B cell (primary cell): ENCODE data around the gene FAM168B. TPM values are rescaled to one million over a fixed set of nuclear protein-coding genes. Genes with fewer than 3 reads are reported as not detected.

Source experiments
- ATAC-seq: fragments of 200-7000 bp; cut with Tn5 transposase; one replicate; pipeline ENCODE4 v1.10.0; 2021; ENCODE audit warnings: low read depth, mild to moderate bottlenecking, moderate number of reproducible peaks, moderate library complexity
- CTCF ChIA-PET: fragments of 350-600 bp; sonication (Branson Sonifier 250); formaldehyde crosslinking; loops from one replicate; lab custom pipeline; 2021; ENCODE audit warnings: antibody characterized with exemption, inconsistent platforms; lab: Charles Lee
- POLR2A ChIA-PET: fragments of 350-600 bp; sonication (Branson Sonifier 250); formaldehyde crosslinking; loops from one replicate; lab custom pipeline; 2021; ENCODE audit warnings: antibody characterized with exemption; lab: Charles Lee
- DNase-seq: peaks from one replicate; pipeline ENCODE4 v3.0.0; 2013
- H2AFZ ChIP-seq: 2 replicates; pipeline ENCODE4 v1.6.1; 2012; ENCODE audit warnings: mild to moderate bottlenecking, low read depth, low read length; ENCODE audit not compliant: insufficient read depth, poor library complexity, severe bottlenecking
- H3K27ac ChIP-seq, 2 donors: 1 replicate in 1 of 2; 2 replicates in 1 of 2; pipeline ENCODE4 v1.5.1; 2012 to 2013; ENCODE audit warnings: low read length in 2 of 2, mild to moderate bottlenecking in 2 of 2, moderate library complexity in 1 of 2
- H3K27me3 ChIP-seq, 4 experiments: fragments of 200-600 bp in 1 of 4; sonication (generic) in 1 of 4; replicated peaks in 1 of 4; 1 replicate in 2 of 4; 2 replicates in 2 of 4; pipeline versions ENCODE4 v1.6.1 to v1.7.0; 2013 to 2016; ENCODE audit warnings: low read length in 3 of 4, mild to moderate bottlenecking in 2 of 4, mixed read lengths in 1 of 4, moderate library complexity in 1 of 4; ENCODE audit not compliant: insufficient read depth in 4 of 4, control insufficient read depth in 3 of 4; ENCODE audit errors: control extremely low read depth in 1 of 4
- H3K36me3 ChIP-seq, 2 experiments: replicated peaks in 1 of 2; 1 replicate in 1 of 2; 2 replicates in 1 of 2; pipeline versions ENCODE4 v1.6.1 to v1.7.1; 2013; ENCODE audit warnings: low read length in 1 of 2; ENCODE audit not compliant: insufficient read depth in 2 of 2, control insufficient read depth in 1 of 2; ENCODE audit errors: control extremely low read depth in 1 of 2, extremely low read depth in 1 of 2
- H3K4me1 ChIP-seq, 2 donors: fragments of 200-600 bp in 1 of 2; sonication (generic) in 1 of 2; 1 replicate in 1 of 2; 2 replicates in 1 of 2; pipeline versions ENCODE4 v1.5.1 to v1.6.1; 2013 to 2017; ENCODE audit warnings: low read length in 2 of 2; ENCODE audit not compliant: control insufficient read depth in 2 of 2, insufficient read depth in 2 of 2
- H3K4me2 ChIP-seq: replicated peaks from 2 replicates; pipeline ENCODE3; 2012; ENCODE audit warnings: mild to moderate bottlenecking, low read depth, low read length; ENCODE audit not compliant: poor library complexity, severe bottlenecking
- H3K4me3 ChIP-seq, 5 experiments: fragments of 200-600 bp in 1 of 5; sonication (generic) in 1 of 5; 1 replicate in 3 of 5; 2 replicates in 2 of 5; pipeline versions ENCODE4 v1.5.1 to v1.7.0; 2011 to 2016; ENCODE audit warnings: low read length in 4 of 5, mild to moderate bottlenecking in 4 of 5, low read depth in 2 of 5, control low read depth in 1 of 5, moderate library complexity in 1 of 5; ENCODE audit not compliant: insufficient read depth in 1 of 5; ENCODE audit errors: control extremely low read depth in 1 of 5, extremely low read depth in 1 of 5
- H3K79me2 ChIP-seq: fragments of 200-600 bp; sonication (generic); one replicate; pipeline ENCODE4 v1.6.0; 2016; ENCODE audit warnings: low read length; ENCODE audit not compliant: control insufficient read depth, insufficient read depth
- H3K9ac ChIP-seq: fragments of 200-600 bp; sonication (generic); 2 replicates; pipeline ENCODE4 v1.6.1; 2017; ENCODE audit warnings: mild to moderate bottlenecking, low read length, moderate library complexity
- H3K9me3 ChIP-seq, 3 donors: one replicate each; pipeline versions ENCODE4 v1.6.1 to v1.7.1; 2013; ENCODE audit warnings: low read length in 2 of 3; ENCODE audit not compliant: control insufficient read depth in 2 of 3, insufficient read depth in 1 of 3; ENCODE audit errors: control extremely low read depth in 1 of 3
- H4K20me1 ChIP-seq: 2 replicates; pipeline ENCODE4 v1.6.0; 2012; ENCODE audit warnings: mild to moderate bottlenecking, low read length; ENCODE audit not compliant: insufficient read depth, control insufficient read depth, poor library complexity, severe bottlenecking
- H3K27ac Mint-ChIP-seq: one replicate; pipeline ENCODE4 v1.8.0; 2021; ENCODE audit warnings: mixed read lengths
- H3K27me3 Mint-ChIP-seq: one replicate; pipeline ENCODE4 v1.8.0; 2021; ENCODE audit warnings: mixed read lengths
- H3K4me1 Mint-ChIP-seq: one replicate; pipeline ENCODE4 v1.8.0; 2021; ENCODE audit warnings: mixed read lengths
- H3K4me3 Mint-ChIP-seq: one replicate; pipeline ENCODE4 v1.8.0; 2021; ENCODE audit warnings: mixed read lengths
- H3K9me3 Mint-ChIP-seq: one replicate; pipeline ENCODE4 v1.8.0; 2022; ENCODE audit warnings: mixed read lengths; ENCODE audit not compliant: insufficient read depth
- CTCF ChIP-seq: fragments of 200-600 bp; IDR thresholded peaks from one replicate; pipeline ENCODE4 v1.8.0; 2022; ENCODE audit warnings: antibody characterized with exemption, mild to moderate bottlenecking
- EZH2 ChIP-seq: IDR thresholded peaks from 2 replicates; pipeline ENCODE4 v1.6.1; 2012; ENCODE audit warnings: borderline replicate concordance, low read depth, mild to moderate bottlenecking, moderate library complexity, low read length; ENCODE audit not compliant: insufficient read depth, poor library complexity, severe bottlenecking
- WGBS: methylation state at CpG from one replicate; pipeline ENCODE4 v1.1.5; 2013; ENCODE audit warnings: missing lambda C conversion rate; ENCODE audit not compliant: insufficient coverage; 5-methylcytosine and 5-hydroxymethylcytosine counted together
- intact Hi-C: fragments of 100-400 bp; cut with micrococcal nuclease; formaldehyde crosslinking; loops from one replicate; pipeline ENCODE4 v1.10.0; 2022
- polyA plus RNA-seq: library from polyadenylated mRNA; depleted of rRNA; stranded (reverse); fragments of >200 nt; gene quantifications from 2 replicates; pipeline ENCODE4 v1.2.3, GENCODE V29; 2012
- total RNA-seq, 2 donors: library from RNA; stranded (reverse); fragments of 120-200 nt in 1 of 2; gene quantifications; 1 replicate in 1 of 2; 2 replicates in 1 of 2; pipeline versions ENCODE4 v1.2.3 to v1.2.4, GENCODE V29; 2013 to 2022

FAM168B gene
- total and polyA plus RNA-seq, 2 donors (not counting 1 experiment from before 2014, with no cell fraction given): 38.6 to 70.5 TPM

DNA sequence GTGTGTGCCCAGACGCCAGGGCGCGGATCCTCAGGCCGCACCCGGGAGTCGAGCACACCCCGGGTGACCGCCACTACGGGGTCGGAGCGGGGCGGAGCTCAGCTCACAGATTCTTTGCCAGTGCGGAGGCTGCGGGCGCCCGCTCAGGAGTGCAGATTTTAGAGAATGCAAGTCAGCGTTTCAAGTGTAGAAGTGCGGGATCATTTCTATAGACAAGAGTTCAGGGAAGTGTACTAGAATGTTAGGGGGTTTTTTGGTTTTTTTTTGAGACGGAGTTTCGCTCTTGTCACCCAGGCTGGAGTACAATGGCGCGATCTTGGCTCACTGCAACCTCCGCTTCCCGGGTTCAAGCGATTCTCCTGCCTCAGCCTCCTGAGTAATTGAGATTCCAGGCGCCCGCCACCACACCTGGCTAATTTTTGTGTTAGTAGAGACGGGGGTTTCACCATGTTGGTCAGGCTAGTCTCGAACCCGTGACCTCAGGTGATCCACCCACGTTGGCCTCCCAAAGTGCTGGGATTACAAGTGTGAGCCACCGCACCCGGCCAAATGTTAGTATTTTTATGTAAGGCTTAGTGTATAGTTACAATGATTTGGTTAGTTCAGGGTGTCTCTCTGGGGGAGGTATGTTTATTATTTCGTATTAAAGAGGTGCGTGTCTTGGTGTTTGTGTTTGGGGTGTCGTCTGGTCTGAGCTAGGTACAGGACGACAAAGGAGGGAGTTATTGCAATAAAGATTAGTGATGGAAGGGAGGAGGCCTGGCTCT, 619 bp upstream of the FAM168B start:
- H3K4me3 Mint-ChIP-seq: peak overlapping the region; percentile 94
- intact Hi-C loops: loop anchor here (1.0 to 5.0 kb wide), 4 partner anchors 10 to 588 kb away; partner anchors contain the start of gene MZT2A
- CTCF ChIA-PET: interaction anchor here (1.0 to 3.7 kb wide), 3 partner anchors 9 to 296 kb away, joined by 4 to 26 read pairs (median 5); partner anchors contain the start of gene PLEKHB2
- H3K4me1 Mint-ChIP-seq: peaks cover 16% of the 10 kb centered on the region
- H3K9me3 Mint-ChIP-seq: no peaks in the 10 kb centered on the region
- peak overlapping the region; percentile 71 to 92 for H3K27ac ChIP-seq
- H3K9ac ChIP-seq: peak overlapping the region; percentile 97
- peaks cover 7 to 16% of the 10 kb centered on the region in 2 donors for H3K4me1 ChIP-seq
- ATAC-seq (peak; percentile 73), DNase-seq (no peak)
- no peak for TF ChIP-seq CTCF
- no peak for TF ChIP-seq EZH2
- H4K20me1 ChIP-seq: peaks cover 18% of the 10 kb centered on the region
- peak overlapping the region; percentile 93 for H3K27ac Mint-ChIP-seq
- WGBS: 13% methylated on average over 32 of the region's 37 CpGs
- H2AFZ ChIP-seq: peak overlapping the region; percentile 95
- peaks cover 48% of the 10 kb centered on the region for H3K79me2 ChIP-seq
- no peaks in the 10 kb centered on the region for H3K27me3 ChIP-seq
- peak overlapping the region; percentile 67 to 99 (median 80) for H3K4me3 ChIP-seq
- peak overlapping the region; percentile 91 for H3K4me2 ChIP-seq
- no peaks in the 10 kb centered on the region for H3K9me3 ChIP-seq
- POLR2A ChIA-PET: interaction anchor here (0.6 to 3.3 kb wide), 5 partner anchors 11 to 752 kb away, joined by 3 to 37 read pairs (median 5); partner anchors contain the start of genes IMP4 and PLEKHB2
- H3K27me3 Mint-ChIP-seq: no peaks in the 10 kb centered on the region
- peaks cover 0 to 2% of the 10 kb centered on the region in 2 experiments for H3K36me3 ChIP-seq
